ENCODE measurements around the gene RERE.

RERE gene

GRCh38 chr1:8780405-8780804 is 37.0 kb downstream of the RERE start:
- CTCF ChIA-PET, result no interaction called here
- POLR2A ChIA-PET, result no interaction called here
- DNase-seq (ENCODE audit: extremely low spot score), result no peak
- TF ChIP-seq SUZ12 (IDR thresholded peaks at IDR 0.05) (no peak), HDGF (IDR thresholded peaks at IDR 0.05; ENCODE audit: borderline replicate concordance) (no peak), BHLHE40 (IDR thresholded peaks at IDR 0.05; ENCODE audit: borderline replicate concordance) (no peak), SP1 (IDR thresholded peaks at IDR 0.05) (no peak), CTBP1 (IDR thresholded peaks at IDR 0.05; ENCODE audit: borderline replicate concordance) (no peak), ARNT (IDR thresholded peaks at IDR 0.05) (no peak), LEF1 (IDR thresholded peaks at IDR 0.05; ENCODE audit: borderline replicate concordance) (no peak), TARDBP (IDR thresholded peaks at IDR 0.05) (no peak), FOXK2 (IDR thresholded peaks at IDR 0.05) (no peak), FOXM1 (IDR thresholded peaks at IDR 0.05; ENCODE audit: borderline replicate concordance) (no peak)

- ChIA-PET CTCF (no interaction called here), POLR2A (no interaction called here)
- no peak for DNase-seq (ENCODE audit: extremely low spot score)
- no peak for TF ChIP-seq CTBP1 (IDR thresholded peaks at IDR 0.05; ENCODE audit: borderline replicate concordance)
- no peak for TF ChIP-seq SP1 (IDR thresholded peaks at IDR 0.05)
- no peak for TF ChIP-seq ARNT (IDR thresholded peaks at IDR 0.05)
- no peak for TF ChIP-seq HDGF (IDR thresholded peaks at IDR 0.05; ENCODE audit: borderline replicate concordance)
- TF ChIP-seq FOXK2 (IDR thresholded peaks at IDR 0.05), result no peak
- no peak for TF ChIP-seq FOXM1 (IDR thresholded peaks at IDR 0.05; ENCODE audit: borderline replicate concordance)
Measured at GRCh38 chr1:8777867-8778266, 39.6 kb downstream of the RERE start.

- ChIA-PET POLR2A (no interaction called here), CTCF (interaction anchor here (0.6 to 0.9 kb wide), 2 partner anchors 9 to 80 kb away, joined by 3 to 4 read pairs; no protein-coding TSS in a partner anchor)
- no peak for TF ChIP-seq ZNF384 (IDR thresholded peaks at IDR 0.05)
- no peak for TF ChIP-seq SP1 (IDR thresholded peaks at IDR 0.05)
- no peak for TF ChIP-seq HDGF (IDR thresholded peaks at IDR 0.05; ENCODE audit: borderline replicate concordance)
- no peak for TF ChIP-seq CTBP1 (IDR thresholded peaks at IDR 0.05; ENCODE audit: borderline replicate concordance)
- no peak for TF ChIP-seq LEF1 (IDR thresholded peaks at IDR 0.05; ENCODE audit: borderline replicate concordance)
- no peak for TF ChIP-seq FOXK2 (IDR thresholded peaks at IDR 0.05)
- TF ChIP-seq NFRKB (IDR thresholded peaks at IDR 0.05), result no peak
- no peak for TF ChIP-seq L3MBTL2 (conservative IDR thresholded peaks at IDR 0.05)
- no peak for TF ChIP-seq PKNOX1 (IDR thresholded peaks at IDR 0.05)
- no peak for TF ChIP-seq FOXA1 (IDR thresholded peaks at IDR 0.05)
- no peak for TF ChIP-seq SUZ12 (IDR thresholded peaks at IDR 0.05)
- no peak for TF ChIP-seq FOXM1 (IDR thresholded peaks at IDR 0.05; ENCODE audit: borderline replicate concordance)
- no peak for TF ChIP-seq TARDBP (IDR thresholded peaks at IDR 0.05)
- TF ChIP-seq BHLHE40 (IDR thresholded peaks at IDR 0.05; ENCODE audit: borderline replicate concordance), result no peak
- no peak for TF ChIP-seq ELF4 (IDR thresholded peaks at IDR 0.05)
- no peak for TF ChIP-seq ARNT (IDR thresholded peaks at IDR 0.05)
- no peak for DNase-seq (ENCODE audit: extremely low spot score)
Measured at GRCh38 chr1:8776104-8776503, 41.3 kb downstream of the RERE start.

- CTCF ChIA-PET, result interaction anchor here (0.7 to 1.4 kb wide), 2 partner anchors 9 to 23 kb away, joined by 4 to 5 read pairs; no protein-coding TSS in a partner anchor
- DNase-seq (ENCODE audit: extremely low spot score), result no peak
- TF ChIP-seq SUZ12 (IDR thresholded peaks at IDR 0.05) (no peak), L3MBTL2 (conservative IDR thresholded peaks at IDR 0.05) (no peak), SP1 (IDR thresholded peaks at IDR 0.05) (no peak), BHLHE40 (IDR thresholded peaks at IDR 0.05; ENCODE audit: borderline replicate concordance) (no peak), FOXK2 (IDR thresholded peaks at IDR 0.05) (no peak), ELF4 (IDR thresholded peaks at IDR 0.05) (no peak), HDGF (IDR thresholded peaks at IDR 0.05; ENCODE audit: borderline replicate concordance) (no peak), PKNOX1 (IDR thresholded peaks at IDR 0.05) (no peak), NFRKB (IDR thresholded peaks at IDR 0.05) (no peak), ARNT (IDR thresholded peaks at IDR 0.05) (no peak), FOXA1 (IDR thresholded peaks at IDR 0.05) (no peak), CTBP1 (IDR thresholded peaks at IDR 0.05; ENCODE audit: borderline replicate concordance) (no peak), ZNF384 (IDR thresholded peaks at IDR 0.05) (no peak), LEF1 (IDR thresholded peaks at IDR 0.05; ENCODE audit: borderline replicate concordance) (no peak), FOXM1 (IDR thresholded peaks at IDR 0.05; ENCODE audit: borderline replicate concordance) (no peak), TARDBP (IDR thresholded peaks at IDR 0.05) (no peak)
- POLR2A ChIA-PET, result no interaction called here
Measured at GRCh38 chr1:8767006-8767405, 50.4 kb downstream of the RERE start.

GRCh38 chr1:8765198-8765597 is 52.2 kb downstream of the RERE start:
- DNase-seq (ENCODE audit: extremely low spot score), result no peak
- ChIA-PET POLR2A (no interaction called here), CTCF (no interaction called here)
- TF ChIP-seq FOXM1 (IDR thresholded peaks at IDR 0.05; ENCODE audit: borderline replicate concordance) (no peak), BHLHE40 (IDR thresholded peaks at IDR 0.05; ENCODE audit: borderline replicate concordance) (no peak), SP1 (IDR thresholded peaks at IDR 0.05) (no peak), NFRKB (IDR thresholded peaks at IDR 0.05) (no peak), ZNF384 (IDR thresholded peaks at IDR 0.05) (no peak), LEF1 (IDR thresholded peaks at IDR 0.05; ENCODE audit: borderline replicate concordance) (no peak), HDGF (IDR thresholded peaks at IDR 0.05; ENCODE audit: borderline replicate concordance) (no peak), TARDBP (IDR thresholded peaks at IDR 0.05) (no peak), ARNT (IDR thresholded peaks at IDR 0.05) (no peak), L3MBTL2 (conservative IDR thresholded peaks at IDR 0.05) (no peak), FOXK2 (IDR thresholded peaks at IDR 0.05) (no peak), SUZ12 (IDR thresholded peaks at IDR 0.05) (no peak), FOXA1 (IDR thresholded peaks at IDR 0.05) (no peak), ELF4 (IDR thresholded peaks at IDR 0.05) (no peak)

GRCh38 chr1:8764293-8764937 is 53.0 kb downstream of the RERE start:
- POLR2A ChIA-PET, result no interaction called here
- CTCF ChIA-PET, result no interaction called here
- DNase-seq (ENCODE audit: extremely low spot score), result no peak
- TF ChIP-seq ELF4 (IDR thresholded peaks at IDR 0.05), result no peak
- TF ChIP-seq FOXK2 (IDR thresholded peaks at IDR 0.05), result no peak
- TF ChIP-seq SP1 (IDR thresholded peaks at IDR 0.05), result no peak
- TF ChIP-seq NFRKB (IDR thresholded peaks at IDR 0.05), result no peak
- TF ChIP-seq SUZ12 (IDR thresholded peaks at IDR 0.05), result no peak
- TF ChIP-seq CTBP1 (IDR thresholded peaks at IDR 0.05; ENCODE audit: borderline replicate concordance), result no peak
- no peak for TF ChIP-seq L3MBTL2 (conservative IDR thresholded peaks at IDR 0.05)
- TF ChIP-seq BHLHE40 (IDR thresholded peaks at IDR 0.05; ENCODE audit: borderline replicate concordance), result no peak
- no peak for TF ChIP-seq PKNOX1 (IDR thresholded peaks at IDR 0.05)
- TF ChIP-seq FOXM1 (IDR thresholded peaks at IDR 0.05; ENCODE audit: borderline replicate concordance), result no peak
- no peak for TF ChIP-seq FOXA1 (IDR thresholded peaks at IDR 0.05)
- no peak for TF ChIP-seq TARDBP (IDR thresholded peaks at IDR 0.05)
- TF ChIP-seq HDGF (IDR thresholded peaks at IDR 0.05; ENCODE audit: borderline replicate concordance), result no peak
- TF ChIP-seq LEF1 (IDR thresholded peaks at IDR 0.05; ENCODE audit: borderline replicate concordance), result no peak
- no peak for TF ChIP-seq ARNT (IDR thresholded peaks at IDR 0.05)
- TF ChIP-seq ZNF384 (IDR thresholded peaks at IDR 0.05), result no peak
